NCI-H748 treated with DMSO at 0.1 percent for 48 hours (cell line): Measurements from ENCODE around the gene GRB7.
"Not testable (repeated sequence)": the region's sequence is repeated elsewhere in the genome, so short reads cannot be mapped to it uniquely, and the experiment has no call there.

Experiments used
- DNase-seq: peaks from one replicate; lab custom pipeline; 2025; lab: John Stamatoyannopoulos, UW

The GRB7 gene

DNA sequence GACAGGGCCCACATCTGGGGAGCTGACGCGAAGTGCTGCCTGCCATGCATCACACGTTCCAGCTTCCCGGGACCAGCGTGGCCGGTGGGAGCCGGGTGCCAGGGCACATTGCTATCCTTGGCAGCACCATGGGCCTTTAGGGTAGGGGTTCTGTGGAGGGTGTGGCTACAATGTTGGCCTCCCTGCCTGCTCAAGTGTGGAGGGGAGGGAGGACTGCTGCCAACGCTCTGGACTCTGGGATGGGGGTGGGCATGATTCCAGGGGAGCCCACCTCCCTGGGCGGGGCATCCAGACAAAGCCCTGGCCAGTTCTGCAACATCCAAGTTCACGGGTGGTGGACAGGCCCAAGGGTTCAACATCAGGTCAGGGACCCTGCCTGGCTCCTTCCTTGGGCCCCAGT is 13.9 kb downstream of the GRB7 start:
- DNase-seq, result no peak

DNA sequence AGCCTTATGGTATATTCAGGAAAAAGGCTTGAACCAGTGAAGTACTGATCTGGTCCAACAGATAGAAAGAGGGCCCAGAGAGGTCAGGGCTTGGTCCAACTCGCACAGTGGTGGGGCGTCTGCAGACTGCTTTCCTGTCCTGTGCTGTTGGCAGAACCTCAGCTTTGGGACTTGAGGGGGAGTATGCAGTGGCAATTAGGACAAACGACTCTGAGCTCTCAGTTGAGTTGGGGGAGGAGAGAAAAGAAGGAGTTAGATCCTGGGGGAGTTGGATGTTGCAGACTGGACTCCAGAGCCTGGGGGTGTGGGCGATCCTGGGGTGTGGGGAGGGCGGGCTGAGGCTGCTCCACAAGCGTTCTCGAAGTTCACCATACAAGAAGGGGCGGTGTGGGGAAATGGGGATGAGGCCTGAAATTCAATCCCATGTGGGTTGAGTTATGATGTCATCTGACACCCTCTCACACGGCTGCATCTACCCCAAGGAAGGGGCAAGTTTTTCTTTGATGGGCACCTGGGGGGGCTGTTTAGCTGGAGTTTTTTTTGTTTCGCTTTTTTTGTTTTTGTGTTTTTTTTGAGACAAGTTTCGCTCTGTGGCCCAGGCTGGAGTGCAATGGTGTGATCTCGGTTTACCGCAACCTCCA is 14.6 kb downstream of the GRB7 start:
- no peak for DNase-seq

- no peak for DNase-seq
These were observed 15.9 kb downstream of the GRB7 start for GRCh38 chr17:39753514-39754160.

GRCh38 chr17:39754161-39754957 is 16.6 kb downstream of the GRB7 start:
- peak; percentile 60 for DNase-seq

GRCh38 chr17:39754958-39755553 is 17.3 kb downstream of the GRB7 start:
- DNase-seq, result no peak

DNA sequence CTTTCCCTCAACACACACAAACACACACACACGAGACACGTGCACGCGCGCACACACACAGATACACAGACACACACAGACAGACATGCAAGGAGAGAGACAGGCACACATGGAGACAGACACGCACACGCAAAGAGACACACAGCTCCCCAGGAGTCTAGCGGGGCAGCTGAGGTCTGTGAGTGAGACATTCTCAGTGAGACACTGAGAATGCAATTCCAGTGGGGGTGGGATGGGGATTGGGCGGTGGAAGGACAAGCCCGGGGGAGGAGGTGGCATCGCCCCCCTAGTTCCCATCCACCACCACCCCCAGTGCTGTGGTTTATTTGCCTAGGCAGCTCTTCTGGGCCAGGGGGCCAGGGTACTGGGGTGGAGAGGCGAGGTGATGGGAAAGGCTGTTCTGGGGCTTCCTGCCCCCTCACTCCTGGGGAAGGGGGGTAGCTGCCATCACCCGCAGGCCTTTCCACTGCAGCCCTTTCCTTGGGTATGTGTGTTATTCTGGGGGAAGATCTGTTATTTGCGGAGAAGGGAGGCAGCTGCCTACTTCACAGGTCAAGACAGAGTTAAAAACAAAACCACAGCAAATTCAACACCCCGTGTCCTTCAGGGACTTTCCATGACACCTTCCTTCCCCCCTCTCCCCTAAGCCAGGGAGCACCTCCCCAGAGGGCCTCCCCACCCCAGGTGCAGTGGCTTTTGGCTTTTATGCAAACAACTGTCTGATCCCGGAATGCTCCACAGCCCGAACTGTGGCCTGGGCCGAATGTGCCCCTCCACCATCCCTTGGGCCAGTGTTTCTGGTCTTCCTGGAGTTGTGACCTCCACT is 18.0 kb downstream of the GRB7 start:
- no peak for DNase-seq

- no peak for DNase-seq
These were observed 18.8 kb downstream of the GRB7 start for GRCh38 chr17:39756380-39757079.

GRCh38 chr17:39757176-39757662 is 19.5 kb downstream of the GRB7 start:
- DNase-seq, result no peak

DNA sequence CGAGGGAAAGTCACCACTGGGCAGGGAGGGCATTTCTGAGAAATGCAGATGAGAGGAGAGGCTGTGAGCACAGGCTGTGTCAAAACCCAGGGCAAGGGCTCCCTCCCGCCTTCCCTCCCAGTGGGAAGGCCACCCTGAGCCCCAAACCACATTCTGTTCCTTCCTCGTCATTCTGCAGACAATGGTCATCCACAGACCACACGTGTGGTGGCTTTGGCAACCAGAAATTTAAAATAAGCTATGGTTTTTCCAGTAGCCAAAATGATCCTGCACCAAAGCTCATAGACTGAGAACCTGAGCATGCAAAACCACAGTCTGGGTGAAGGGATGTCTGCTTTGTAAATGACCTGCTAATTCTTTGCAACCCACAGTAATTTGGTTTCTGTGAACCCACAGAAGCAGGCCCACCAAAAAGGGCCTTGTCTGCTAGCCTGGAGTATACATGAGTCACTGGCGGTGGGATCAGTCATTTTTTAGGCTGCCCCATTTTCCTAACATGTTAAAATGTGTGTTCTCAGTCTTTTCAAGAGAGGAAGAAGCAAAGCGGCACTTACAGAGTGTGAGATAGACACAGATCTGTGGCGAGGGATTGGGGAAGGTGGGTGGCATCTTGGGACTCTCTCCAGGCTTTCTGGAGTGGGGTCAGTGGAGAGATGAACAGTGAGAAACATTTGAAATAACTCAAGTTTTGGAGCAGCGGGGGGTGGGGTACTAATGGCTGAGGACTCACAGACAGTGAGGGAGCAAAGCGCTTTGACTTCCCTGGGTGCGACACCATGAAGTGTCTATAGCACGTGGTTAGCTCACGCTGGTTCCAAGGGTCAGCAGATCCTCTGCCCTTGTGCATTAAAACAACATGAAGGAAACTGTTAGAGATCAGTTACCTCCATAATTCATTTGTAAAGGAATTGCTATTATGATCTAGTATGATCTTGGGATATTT is 20.5 kb downstream of the GRB7 start:
- no peak for DNase-seq

GRCh38 chr17:39759204-39759603 is 21.5 kb downstream of the GRB7 start:
- DNase-seq, result no peak

DNA sequence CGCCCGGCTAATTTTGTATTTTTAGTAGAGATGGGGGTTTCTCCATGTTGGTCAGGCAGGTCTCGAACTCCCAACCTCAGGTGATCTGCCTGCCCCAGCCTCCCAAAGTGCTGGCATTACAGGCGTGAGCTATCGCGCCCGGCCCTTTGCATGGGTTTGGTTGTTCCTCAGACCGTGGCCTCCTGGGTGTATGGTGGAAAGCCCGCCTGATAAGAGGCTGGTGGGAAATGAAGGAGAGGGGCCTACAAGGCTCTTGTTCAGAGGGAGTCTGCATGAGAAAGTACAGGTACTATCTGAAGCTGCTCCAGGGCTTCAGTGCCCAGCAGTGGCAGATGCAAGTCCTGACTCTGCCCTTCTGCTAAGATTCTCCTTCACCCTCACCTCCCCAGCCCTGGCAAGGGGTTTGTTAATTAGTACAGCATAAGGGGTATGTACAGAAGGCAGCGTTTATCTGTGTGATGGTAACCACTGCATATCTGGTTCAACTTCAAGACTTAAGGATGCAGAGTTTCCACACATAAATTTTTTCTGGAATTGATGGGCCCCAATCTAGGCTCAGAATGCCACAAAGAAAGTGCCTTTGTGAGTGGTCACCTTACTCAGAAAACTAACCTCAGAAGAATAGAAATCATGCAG is 24.2 kb downstream of the GRB7 start:
- no peak for DNase-seq

- no peak for DNase-seq
These were observed 25.5 kb downstream of the GRB7 start for GRCh38 chr17:39763051-39763820.

DNA sequence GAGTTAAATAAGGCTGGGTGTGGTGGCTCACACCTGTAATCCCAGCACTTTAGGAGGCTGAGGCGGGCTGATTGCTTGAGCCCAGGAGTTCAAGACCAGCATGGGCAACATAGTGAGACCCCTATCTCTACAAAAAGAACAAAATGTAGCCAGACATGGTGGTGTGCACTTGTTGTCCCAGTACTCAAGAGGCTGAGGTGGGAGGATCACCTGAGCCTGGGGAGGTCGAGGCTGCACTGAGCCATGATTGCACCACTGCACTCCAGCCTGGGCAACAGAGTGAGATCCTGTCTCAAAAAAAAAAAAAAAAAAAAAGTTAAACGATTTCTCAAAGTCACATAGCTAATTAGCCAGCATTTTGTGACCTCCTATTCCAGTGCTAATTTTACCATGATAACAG is 26.4 kb downstream of the GRB7 start:
- DNase-seq, result not testable (repeated sequence)

GRCh38 chr17:39765175-39765574 is 27.4 kb downstream of the GRB7 start:
- no peak for DNase-seq

GRCh38 chr17:39765766-39766165 is 28.0 kb downstream of the GRB7 start:
- no peak for DNase-seq

GRCh38 chr17:39767147-39767546 is 29.4 kb downstream of the GRB7 start:
- no peak for DNase-seq

DNA sequence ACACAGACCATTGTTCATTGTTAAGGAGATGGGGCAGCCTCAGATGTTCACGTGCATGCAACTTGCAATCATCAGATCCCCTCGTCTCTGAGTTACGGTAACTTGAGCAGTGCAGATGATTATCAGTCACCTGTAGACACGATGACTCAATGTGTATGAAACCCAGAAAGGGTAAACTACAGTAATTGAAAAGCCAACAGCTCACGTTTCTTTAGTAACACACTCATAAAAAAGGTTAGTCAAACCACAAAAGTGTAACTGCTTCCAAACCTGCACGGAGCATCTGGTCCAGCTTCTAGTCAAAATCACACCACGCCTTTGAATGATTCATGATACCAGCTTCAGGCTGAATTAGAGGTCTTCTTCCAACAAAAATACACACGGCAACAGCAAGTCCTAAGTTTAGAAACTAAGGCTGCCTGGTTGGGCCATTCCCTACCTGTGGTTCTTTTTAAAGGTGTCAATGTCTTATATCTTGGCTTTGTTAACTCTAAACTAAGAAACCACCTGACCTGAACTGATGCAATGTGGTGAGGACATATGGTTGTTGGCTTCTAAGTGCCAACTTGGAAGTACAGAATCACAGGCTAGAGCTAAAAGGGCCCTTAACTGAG is 32.3 kb downstream of the GRB7 start:
- DNase-seq, result peak; percentile 45

- no peak for DNase-seq
These were observed 34.7 kb downstream of the GRB7 start for GRCh38 chr17:39772415-39772814.
